ENCODE measurements around the gene IGSF11.

The IGSF11 gene

DNA sequence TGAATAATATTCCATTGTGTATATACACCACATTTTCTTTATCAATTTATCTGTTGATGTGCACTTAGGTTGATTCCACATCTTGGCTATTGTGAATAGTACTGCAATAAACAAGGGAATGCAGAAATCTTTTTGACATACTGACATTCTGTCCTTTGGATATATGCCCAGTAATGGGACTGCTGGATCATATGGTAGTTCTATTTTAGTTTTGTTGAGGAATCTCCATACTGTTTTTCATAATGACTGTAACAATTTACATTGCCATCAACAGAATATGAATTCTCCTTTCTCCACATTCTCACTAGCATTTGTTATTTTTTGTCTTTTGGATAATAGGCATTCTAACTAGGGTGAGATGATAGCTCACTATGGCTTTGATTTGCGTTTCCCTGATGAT is 174.7 kb downstream of the IGSF11 start:
- DNase-seq = no peak

- DNase-seq = peak; percentile 35
Observed at GRCh38 chr3:118851466-118852193, 183.0 kb downstream of the IGSF11 start.

GRCh38 chr3:118850687-118851086 is 184.0 kb downstream of the IGSF11 start:
- no peak for DNase-seq
